SK-N-SH (cell line): ENCODE results near the gene NT5C. TPM values are rescaled to one million over a fixed set of nuclear protein-coding genes. Genes with fewer than 3 reads are reported as not detected.
A peak's percentile ranks its signal among the peaks of the same experiment; 100 is the strongest.

Experiments used
- CTCF ChIA-PET: fragments of 300-600, 350-600 bp; formaldehyde crosslinking; extraction: SDS; loops from one replicate; lab custom pipeline; 2021; lab: Yijun Ruan, JAX
- POLR2A ChIA-PET: fragments of 350-600 bp; sonication (Branson Sonifier 250); formaldehyde crosslinking; extraction: SDS; loops from one replicate; lab custom pipeline; 2020; ENCODE audit warnings: antibody characterized with exemption, inconsistent platforms; lab: Yijun Ruan, JAX
- DNase-seq: peaks from one replicate; pipeline ENCODE4 v3.0.0; 2012
- H2AFZ ChIP-seq: fragments of 200-600 bp; sonication (generic); 2 replicates; pipeline ENCODE4 v1.8.1; 2016; ENCODE audit warnings: antibody characterized with exemption, mild to moderate bottlenecking, low read depth
- H3F3A ChIP-seq: fragments of 200-600 bp; sonication (generic); replicated peaks from 2 replicates; pipeline ENCODE3; 2016; ENCODE audit warnings: antibody characterized with exemption, mild to moderate bottlenecking; ENCODE audit not compliant: insufficient read depth
- H3K27ac ChIP-seq, 2 experiments: fragments of 200-500 bp in 1 of 2; fragments of 200-600 bp in 1 of 2; sonication (Bioruptor generic) in 1 of 2; sonication (generic), shearing (Covaris generic) in 1 of 2; 2 replicates each; pipeline versions ENCODE4 v1.5.1 to v1.6.1; 2014 to 2016; ENCODE audit warnings: low read depth in 2 of 2, inconsistent platforms in 1 of 2, low read length in 1 of 2, mild to moderate bottlenecking in 1 of 2, mixed read lengths in 1 of 2
- H3K27me3 ChIP-seq: fragments of 200-600 bp; sonication (generic), shearing (Covaris generic); 2 replicates; pipeline ENCODE4 v1.6.1; 2016; ENCODE audit warnings: mixed run types; ENCODE audit not compliant: insufficient read depth
- H3K36me3 ChIP-seq, 2 experiments: fragments of 200-500 bp in 1 of 2; fragments of 200-600 bp in 1 of 2; sonication (Bioruptor generic) in 1 of 2; sonication (generic) in 1 of 2; replicated peaks in 1 of 2; 2 replicates each; pipeline versions ENCODE3 to v1.5.1; 2014 to 2016; ENCODE audit warnings: low read length in 1 of 2, mild to moderate bottlenecking in 1 of 2; ENCODE audit not compliant: insufficient read depth in 2 of 2, control insufficient read depth in 1 of 2
- H3K4me1 ChIP-seq, 2 experiments: fragments of 200-500 bp in 1 of 2; fragments of 200-600 bp in 1 of 2; sonication (Bioruptor generic) in 1 of 2; sonication (generic), shearing (Covaris generic) in 1 of 2; 2 replicates each; pipeline versions ENCODE4 v1.5.1 to v1.6.1; 2014 to 2016; ENCODE audit warnings: low read depth in 1 of 2, low read length in 1 of 2, mixed run types in 1 of 2; ENCODE audit not compliant: insufficient read depth in 2 of 2, control insufficient read depth in 1 of 2
- H3K4me2 ChIP-seq: fragments of 200-600 bp; sonication (generic), shearing (Covaris generic); 2 replicates; pipeline ENCODE4 v1.6.1; 2017; ENCODE audit warnings: mixed run types
- H3K4me3 ChIP-seq, 2 experiments: fragments of 200-500 bp in 1 of 2; fragments of 200-600 bp in 1 of 2; sonication (Bioruptor generic) in 1 of 2; sonication (generic), shearing (Covaris generic) in 1 of 2; 2 replicates each; pipeline versions ENCODE4 v1.5.1 to v1.8.1; 2014 to 2016; ENCODE audit warnings: low read depth in 2 of 2, inconsistent platforms in 1 of 2, low read length in 1 of 2, mild to moderate bottlenecking in 1 of 2, mixed read lengths in 1 of 2, moderate library complexity in 1 of 2
- H3K79me2 ChIP-seq: fragments of 200-600 bp; sonication (generic); 2 replicates; pipeline ENCODE4 v1.8.1; 2017; ENCODE audit warnings: mild to moderate bottlenecking; ENCODE audit not compliant: insufficient read depth
- H3K9ac ChIP-seq: fragments of 200-600 bp; sonication (generic); 2 replicates; pipeline ENCODE4 v1.6.1; 2017; ENCODE audit warnings: mixed run types
- H3K9me2 ChIP-seq: fragments of 200-600 bp; sonication (generic); 2 replicates; pipeline ENCODE4 v1.6.1; 2017; ENCODE audit warnings: mixed run types
- H3K9me3 ChIP-seq: fragments of 200-600 bp; sonication (generic); 2 replicates; pipeline ENCODE4 v1.6.1; 2017; ENCODE audit warnings: mixed run types, mild to moderate bottlenecking, moderate library complexity
- H4K20me1 ChIP-seq: fragments of 200-600 bp; sonication (generic); 2 replicates; pipeline ENCODE4 v1.6.1; 2017; ENCODE audit warnings: mild to moderate bottlenecking, mixed run types; ENCODE audit not compliant: insufficient read depth
- ELF1 ChIP-seq: IDR thresholded peaks from 2 replicates; pipeline ENCODE4 v1.4.0; 2012
- EZH2phosphoT487 ChIP-seq: fragments of 200-600 bp; sonication (generic); IDR thresholded peaks from 2 replicates; pipeline ENCODE4 v1.6.1; 2017; ENCODE audit warnings: low read depth, mixed run types, mild to moderate bottlenecking, antibody characterized with exemption, moderate library complexity, borderline replicate concordance
- FOXJ3 ChIP-seq: sonication (generic); formaldehyde crosslinking; IDR thresholded peaks from 2 replicates; pipeline ENCODE4 v1.5.1; 2020; ENCODE audit warnings: mild to moderate bottlenecking, missing genetic modification reagents
- FOXM1 ChIP-seq: IDR thresholded peaks from 2 replicates; pipeline ENCODE4 v1.4.0; 2012; ENCODE audit warnings: low read depth, mild to moderate bottlenecking
- GATA2 ChIP-seq: sonication (generic); formaldehyde crosslinking; IDR thresholded peaks from 2 replicates; pipeline ENCODE4 v1.5.0; 2020; ENCODE audit warnings: mild to moderate bottlenecking, missing genetic modification reagents
- IRF3 ChIP-seq: fragments of 150-350 bp; IDR thresholded peaks from 2 replicates; pipeline ENCODE4 v1.6.1; 2016; ENCODE audit warnings: mild to moderate bottlenecking, low read depth, low read length
- JUND ChIP-seq: IDR thresholded peaks from 2 replicates; pipeline ENCODE4 v1.4.0; 2012
- MAX ChIP-seq: IDR thresholded peaks from 2 replicates; pipeline ENCODE4 v1.4.0; 2012; ENCODE audit warnings: low read depth
- MEF2A ChIP-seq: IDR thresholded peaks from 2 replicates; pipeline ENCODE4 v1.4.0; 2012; ENCODE audit warnings: low read depth, borderline replicate concordance
- NFIC ChIP-seq: IDR thresholded peaks from 2 replicates; pipeline ENCODE4 v1.4.0; 2012; ENCODE audit warnings: borderline replicate concordance
- NRF1 ChIP-seq: IDR thresholded peaks from 2 replicates; pipeline ENCODE4 v1.6.1; 2012; ENCODE audit warnings: low read depth, mild to moderate bottlenecking, low read length
- POLR2AphosphoS5 ChIP-seq: IDR thresholded peaks from 2 replicates; pipeline ENCODE4 v1.6.1; 2012; ENCODE audit warnings: low read depth, low read length
- RCOR1 ChIP-seq: fragments of 150-350 bp; IDR thresholded peaks from 2 replicates; pipeline ENCODE4 v1.6.1; 2017; ENCODE audit warnings: antibody characterized with exemption, low read length
- RFX5 ChIP-seq: IDR thresholded peaks from 2 replicates; pipeline ENCODE4 v1.6.1; 2012; ENCODE audit warnings: mild to moderate bottlenecking, improper control_type of control experiment, low read length
- RXRA ChIP-seq: IDR thresholded peaks from 2 replicates; pipeline ENCODE4 v1.4.0; 2012; ENCODE audit warnings: low read depth, mild to moderate bottlenecking, borderline replicate concordance
- SIN3A ChIP-seq: IDR thresholded peaks from 2 replicates; pipeline ENCODE4 v1.6.1; 2012; ENCODE audit warnings: low read depth, mild to moderate bottlenecking, low read length, moderate library complexity, borderline replicate concordance
- TAF1 ChIP-seq: IDR thresholded peaks from 2 replicates; pipeline ENCODE4 v1.6.1; 2012; ENCODE audit warnings: low read depth, mild to moderate bottlenecking, low read length, moderate library complexity, borderline replicate concordance
- TEAD4 ChIP-seq: IDR thresholded peaks from 2 replicates; pipeline ENCODE4 v1.4.0; 2012; ENCODE audit warnings: mild to moderate bottlenecking, borderline replicate concordance; ENCODE audit not compliant: insufficient read depth
- USF1 ChIP-seq: IDR thresholded peaks from 2 replicates; pipeline ENCODE4 v1.4.0; 2012; ENCODE audit warnings: low read depth, borderline replicate concordance
- YY1 ChIP-seq: IDR thresholded peaks from 2 replicates; pipeline ENCODE4 v1.4.0; 2012; ENCODE audit warnings: low read depth, mild to moderate bottlenecking
- WGBS: methylation state at CpG from one replicate; pipeline ENCODE4 v1.1.6; 2017; ENCODE audit warnings: low lambda C conversion rate; 5-methylcytosine and 5-hydroxymethylcytosine counted together
- polyA plus RNA-seq, 3 experiments: library from polyadenylated mRNA; depleted of rRNA; stranded (reverse); fragments of >200 nt; gene quantifications; 2 replicates each; pipeline ENCODE4 v1.2.3, GENCODE V29; 2012
- TF ChIP-seq, protein P1 (sequence below): IDR thresholded peaks from 2 replicates; pipeline ENCODE4; 2012
- TF ChIP-seq, protein P2 (sequence below): IDR thresholded peaks from 2 replicates; pipeline ENCODE4 v1.6.1; 2012; ENCODE audit warnings: mild to moderate bottlenecking, low read depth, low read length, moderate library complexity

NT5C gene
- polyA plus RNA-seq, 1 of the 3 experiments (the other 2 are of a cell fraction) = 111 TPM

DNA sequence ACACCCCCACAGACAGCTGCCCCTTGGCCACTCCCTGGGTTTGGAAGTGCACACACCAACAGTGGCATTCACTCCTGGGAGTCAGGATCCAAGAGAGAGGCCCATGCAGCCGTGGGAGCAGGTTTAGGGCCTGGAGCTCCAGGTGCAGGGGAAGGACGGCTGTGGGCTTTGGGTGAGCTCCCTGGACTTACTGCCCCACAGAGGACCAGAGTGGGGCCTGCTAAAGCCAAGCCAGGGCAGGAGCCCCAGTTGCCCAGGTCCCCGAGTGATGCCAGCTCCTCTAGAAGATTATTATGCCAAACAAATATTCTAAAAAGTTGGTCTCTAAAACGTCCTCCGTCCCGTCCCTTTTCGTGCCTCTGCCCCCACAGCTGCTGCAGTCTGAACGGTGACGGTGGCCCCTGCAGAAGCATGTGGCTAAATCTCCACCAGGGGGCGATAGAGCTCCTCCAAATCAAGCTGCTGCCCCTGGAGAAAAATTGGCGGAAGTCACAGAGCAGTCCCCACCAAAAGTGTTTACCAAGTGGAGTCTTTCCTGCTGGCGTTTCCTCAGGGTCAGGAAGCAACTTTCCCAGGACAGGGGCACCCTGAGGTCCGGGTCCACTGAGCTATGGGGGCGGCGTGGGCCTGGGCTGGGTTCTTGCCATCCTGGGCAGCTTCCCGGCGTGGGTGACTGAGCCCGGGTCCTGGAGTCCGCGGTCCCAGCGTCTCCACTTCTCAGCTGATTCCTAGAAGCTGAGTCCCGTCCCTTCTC, 17.6 kb downstream of the NT5C start (continued):
- TF ChIP-seq RXRA = no peak
- TF ChIP-seq RFX5 = no peak
- no peak for TF ChIP-seq JUND
- TF ChIP-seq YY1 = no peak
- TF ChIP-seq FOXM1 = no peak
- no peak for TF ChIP-seq FOXJ3
- peak; percentile 58; the same call in 1 of the 2 replicates for TF ChIP-seq MAX
- no peak for TF ChIP-seq RCOR1
- TF ChIP-seq USF1 = no peak
- TF ChIP-seq POLR2AphosphoS5 = no peak
- no peak for TF ChIP-seq IRF3
- TF ChIP-seq, all 33 proteins: peak for 5

GRCh38 chr17:75111777-75112335, 19.7 kb downstream of the NT5C start:
- no peaks in the 10 kb centered on the region for H3K9me3 ChIP-seq
- no peak overlapping the region for H3K27ac ChIP-seq
- CTCF ChIA-PET = interaction anchor here (0.9 to 11.4 kb wide), 10 partner anchors 18 to 150 kb away, joined by 3 to 422 read pairs (median 5); partner anchors contain the start of genes MRPL58, NT5C and NUP85
- no peak overlapping the region for H2AFZ ChIP-seq
- peaks cover 0 to 9% of the 10 kb centered on the region in 2 experiments for H3K36me3 ChIP-seq
- DNase-seq = no peak
- H3K4me2 ChIP-seq = 0 out of 2 replicates have a peak overlapping the region, but pooled peaks have one; percentile 12
- no peak overlapping the region for H3K4me3 ChIP-seq
- WGBS = 93% methylated on average over 7 of the region's 7 CpGs
- H3K79me2 ChIP-seq = peaks cover 16% of the 10 kb centered on the region; the same call in 1 of the 2 replicates
- no peaks in the 10 kb centered on the region for H3K27me3 ChIP-seq
- POLR2A ChIA-PET = interaction anchor here (2.9 kb wide), 1 partner anchor 20 kb away, joined by 12 read pairs; the partner anchor contains the start of gene NT5C
- H3K9me2 ChIP-seq = no peaks in the 10 kb centered on the region
- H3K4me1 ChIP-seq = peaks cover 0 to 15% of the 10 kb centered on the region in 2 experiments; a peak in 1 of 4 replicates
- H4K20me1 ChIP-seq = no peaks in the 10 kb centered on the region
- no peak overlapping the region for H3K9ac ChIP-seq
- peaks cover 19% of the 10 kb centered on the region for H3F3A ChIP-seq
- no peak for TF ChIP-seq TEAD4
- no peak for TF ChIP-seq MEF2A
- no peak for TF ChIP-seq JUND
- no peak for TF ChIP-seq TAF1
- no peak for TF ChIP-seq RXRA
- TF ChIP-seq NFIC = no peak
- no peak for TF ChIP-seq ELF1
- no peak for TF ChIP-seq EZH2phosphoT487
- TF ChIP-seq GATA2 (CRISPR knock-in tag) = no peak
- no peak for TF ChIP-seq MAX
- no peak for TF ChIP-seq RFX5
- no peak for TF ChIP-seq SIN3A
- TF ChIP-seq NRF1 = no peak
- TF ChIP-seq POLR2AphosphoS5 = no peak
- TF ChIP-seq, protein P1, sequence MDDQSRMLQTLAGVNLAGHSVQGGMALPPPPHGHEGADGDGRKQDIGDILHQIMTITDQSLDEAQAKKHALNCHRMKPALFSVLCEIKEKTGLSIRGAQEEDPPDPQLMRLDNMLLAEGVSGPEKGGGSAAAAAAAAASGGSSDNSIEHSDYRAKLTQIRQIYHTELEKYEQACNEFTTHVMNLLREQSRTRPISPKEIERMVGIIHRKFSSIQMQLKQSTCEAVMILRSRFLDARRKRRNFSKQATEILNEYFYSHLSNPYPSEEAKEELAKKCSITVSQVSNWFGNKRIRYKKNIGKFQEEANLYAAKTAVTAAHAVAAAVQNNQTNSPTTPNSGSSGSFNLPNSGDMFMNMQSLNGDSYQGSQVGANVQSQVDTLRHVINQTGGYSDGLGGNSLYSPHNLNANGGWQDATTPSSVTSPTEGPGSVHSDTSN = no peak
- TF ChIP-seq, protein P2, sequence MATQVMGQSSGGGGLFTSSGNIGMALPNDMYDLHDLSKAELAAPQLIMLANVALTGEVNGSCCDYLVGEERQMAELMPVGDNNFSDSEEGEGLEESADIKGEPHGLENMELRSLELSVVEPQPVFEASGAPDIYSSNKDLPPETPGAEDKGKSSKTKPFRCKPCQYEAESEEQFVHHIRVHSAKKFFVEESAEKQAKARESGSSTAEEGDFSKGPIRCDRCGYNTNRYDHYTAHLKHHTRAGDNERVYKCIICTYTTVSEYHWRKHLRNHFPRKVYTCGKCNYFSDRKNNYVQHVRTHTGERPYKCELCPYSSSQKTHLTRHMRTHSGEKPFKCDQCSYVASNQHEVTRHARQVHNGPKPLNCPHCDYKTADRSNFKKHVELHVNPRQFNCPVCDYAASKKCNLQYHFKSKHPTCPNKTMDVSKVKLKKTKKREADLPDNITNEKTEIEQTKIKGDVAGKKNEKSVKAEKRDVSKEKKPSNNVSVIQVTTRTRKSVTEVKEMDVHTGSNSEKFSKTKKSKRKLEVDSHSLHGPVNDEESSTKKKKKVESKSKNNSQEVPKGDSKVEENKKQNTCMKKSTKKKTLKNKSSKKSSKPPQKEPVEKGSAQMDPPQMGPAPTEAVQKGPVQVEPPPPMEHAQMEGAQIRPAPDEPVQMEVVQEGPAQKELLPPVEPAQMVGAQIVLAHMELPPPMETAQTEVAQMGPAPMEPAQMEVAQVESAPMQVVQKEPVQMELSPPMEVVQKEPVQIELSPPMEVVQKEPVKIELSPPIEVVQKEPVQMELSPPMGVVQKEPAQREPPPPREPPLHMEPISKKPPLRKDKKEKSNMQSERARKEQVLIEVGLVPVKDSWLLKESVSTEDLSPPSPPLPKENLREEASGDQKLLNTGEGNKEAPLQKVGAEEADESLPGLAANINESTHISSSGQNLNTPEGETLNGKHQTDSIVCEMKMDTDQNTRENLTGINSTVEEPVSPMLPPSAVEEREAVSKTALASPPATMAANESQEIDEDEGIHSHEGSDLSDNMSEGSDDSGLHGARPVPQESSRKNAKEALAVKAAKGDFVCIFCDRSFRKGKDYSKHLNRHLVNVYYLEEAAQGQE = no peak
